ENCODE measurements around the gene USPL1.
A peak's percentile ranks its signal among the peaks of the same experiment; 100 is the strongest.
"Not testable (repeated sequence)": the region's sequence is repeated elsewhere in the genome, so short reads cannot be mapped to it uniquely, and the experiment has no call there.

Gene USPL1

DNA sequence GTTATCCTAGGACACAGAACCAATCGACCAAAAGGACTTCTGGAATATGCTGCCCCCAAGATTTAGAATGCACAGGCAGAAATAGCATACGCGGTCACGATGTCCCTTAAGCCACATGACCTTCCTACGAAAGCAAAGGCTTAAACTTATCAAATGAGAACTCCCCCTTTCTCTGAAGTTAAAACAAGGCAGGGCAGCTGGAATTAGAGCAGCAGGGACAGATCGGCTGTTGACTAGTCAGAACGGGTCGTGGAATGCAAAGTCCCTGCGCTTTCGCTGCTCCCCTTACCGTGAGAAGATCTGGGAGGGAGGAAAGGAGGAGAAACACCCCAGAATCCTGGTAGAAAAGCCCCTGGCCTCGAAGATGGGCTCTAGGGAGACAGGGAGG is 799 bp upstream of the USPL1 start:
- peak; percentile 63 for DNase-seq

DNA sequence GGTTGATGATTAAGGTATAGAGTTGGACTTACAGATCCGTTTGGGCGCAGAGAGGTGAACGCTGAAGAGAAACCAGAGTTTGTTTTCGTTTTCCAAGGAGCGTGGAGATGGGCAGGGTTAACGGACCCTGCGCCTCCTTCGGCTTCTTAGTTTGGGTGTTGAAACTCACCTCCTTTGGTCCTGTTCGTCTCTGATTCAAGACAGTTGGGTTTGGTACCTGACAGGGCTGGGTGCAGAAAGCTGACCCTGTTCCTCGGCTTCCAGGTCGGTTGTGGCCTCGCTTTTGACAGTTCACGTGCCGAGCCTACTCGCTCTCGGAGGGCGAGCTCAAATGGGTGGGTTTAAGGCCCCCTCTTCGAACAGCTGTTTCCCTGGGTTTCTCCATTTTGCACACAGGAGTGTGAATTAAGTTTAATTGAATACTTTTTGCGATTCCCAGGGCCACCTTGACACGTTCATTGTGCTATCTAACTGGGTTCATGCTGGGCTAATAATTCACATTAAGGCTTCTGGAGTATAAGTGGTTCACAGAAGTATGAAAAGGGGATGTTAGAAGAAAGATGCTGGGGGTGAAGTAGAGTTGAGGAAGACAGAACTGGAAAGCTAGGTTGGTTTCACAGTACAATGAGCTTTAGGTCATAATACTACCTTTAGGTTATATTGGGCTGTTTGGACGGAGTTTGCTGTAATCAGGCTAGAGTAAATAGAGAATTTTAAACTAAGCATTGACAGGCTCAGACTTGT is 638 bp downstream of the USPL1 start:
- no peak for DNase-seq

DNA sequence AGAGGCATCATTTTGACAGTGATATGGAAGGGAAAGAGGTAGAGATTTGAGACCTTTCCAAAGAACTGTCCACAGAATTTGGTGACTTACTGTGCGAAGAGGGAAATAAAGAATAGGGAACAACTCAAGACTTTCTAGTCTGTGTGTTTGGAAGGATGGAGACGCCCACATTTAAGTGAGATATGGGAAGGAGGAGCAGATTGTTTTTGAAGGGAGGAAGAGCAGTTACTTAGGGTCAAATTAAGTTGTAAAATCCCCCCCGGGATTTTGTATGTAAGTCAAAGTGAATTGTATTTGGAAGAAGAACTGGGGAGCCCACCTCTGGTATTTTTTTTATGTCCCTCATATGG is 1.2 kb downstream of the USPL1 start:
- no peak for DNase-seq

DNA sequence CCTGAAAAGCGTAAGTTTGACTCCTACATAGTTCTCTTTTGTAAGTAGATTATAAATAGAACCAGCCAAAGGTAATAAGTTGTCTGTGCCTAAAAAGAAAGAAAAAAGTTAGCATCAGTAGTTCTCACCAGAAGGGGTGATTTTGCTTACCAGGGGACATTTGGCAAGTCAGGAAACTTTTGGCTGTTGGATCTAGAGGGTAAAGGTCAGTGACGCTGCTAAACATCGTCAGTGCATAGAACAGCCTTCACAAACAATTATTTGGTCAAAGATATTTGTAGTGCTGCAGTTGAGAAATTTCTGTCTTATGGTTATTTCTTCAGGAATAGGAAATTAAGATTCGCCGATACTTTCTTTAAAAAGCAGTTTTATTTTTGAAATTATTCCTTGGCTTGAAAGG is 2.0 kb downstream of the USPL1 start:
- DNase-seq, result no peak

DNA sequence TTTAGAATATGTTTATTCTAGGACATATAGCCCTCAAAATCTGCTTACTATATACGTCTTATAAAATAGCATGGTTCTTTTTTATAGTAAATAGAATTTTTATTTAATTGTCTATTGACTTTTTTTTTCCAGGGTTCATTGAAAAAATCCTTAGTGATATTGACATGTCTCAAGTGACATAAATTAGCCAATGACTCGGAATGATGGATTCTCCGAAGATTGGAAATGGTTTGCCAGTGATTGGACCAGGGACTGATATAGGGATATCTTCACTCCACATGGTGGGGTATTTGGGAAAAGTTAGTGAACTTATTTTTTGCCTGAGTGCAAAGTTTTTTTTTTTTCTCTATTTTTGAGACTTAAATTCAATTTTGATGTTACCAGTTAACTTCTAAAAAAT is 3.2 kb downstream of the USPL1 start:
- no peak for DNase-seq

DNA sequence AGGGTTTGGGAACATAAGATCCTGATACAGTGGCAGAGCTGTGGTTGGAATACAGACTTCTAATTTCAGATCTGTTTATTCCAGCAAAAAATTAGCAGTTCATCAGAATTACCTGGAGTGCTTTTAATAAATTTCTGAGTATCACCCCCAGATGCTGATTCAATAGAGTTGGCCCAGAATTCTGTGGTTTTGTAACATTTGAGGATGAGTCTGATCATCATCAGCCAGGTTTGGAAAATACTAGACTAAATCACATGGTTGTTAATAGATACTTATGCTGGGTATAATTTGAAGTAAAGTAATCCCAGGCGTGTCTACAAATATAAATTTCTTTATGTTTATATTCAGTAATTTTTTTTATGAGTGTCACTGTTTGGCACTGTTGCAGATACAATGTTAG is 4.8 kb downstream of the USPL1 start:
- DNase-seq, result no peak

DNA sequence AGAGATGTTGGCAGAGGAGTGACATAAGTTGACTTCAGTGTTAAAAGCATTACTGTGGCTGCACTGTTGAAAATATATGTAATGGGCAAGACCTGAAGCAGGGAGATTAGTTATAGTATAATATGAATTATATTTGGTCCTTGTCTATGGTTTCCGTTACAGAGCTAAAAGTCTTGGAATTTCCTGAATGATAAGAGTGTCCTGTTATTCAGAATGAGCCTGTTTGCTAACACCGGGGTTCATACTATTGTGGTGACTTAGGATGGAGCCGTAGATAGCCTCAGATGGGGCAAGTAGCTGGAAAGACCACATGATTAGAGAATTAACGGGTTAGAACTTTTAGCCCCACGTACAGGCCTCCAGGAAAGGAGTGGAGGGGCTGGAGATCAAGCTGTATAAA is 5.7 kb downstream of the USPL1 start:
- no peak for DNase-seq

DNA sequence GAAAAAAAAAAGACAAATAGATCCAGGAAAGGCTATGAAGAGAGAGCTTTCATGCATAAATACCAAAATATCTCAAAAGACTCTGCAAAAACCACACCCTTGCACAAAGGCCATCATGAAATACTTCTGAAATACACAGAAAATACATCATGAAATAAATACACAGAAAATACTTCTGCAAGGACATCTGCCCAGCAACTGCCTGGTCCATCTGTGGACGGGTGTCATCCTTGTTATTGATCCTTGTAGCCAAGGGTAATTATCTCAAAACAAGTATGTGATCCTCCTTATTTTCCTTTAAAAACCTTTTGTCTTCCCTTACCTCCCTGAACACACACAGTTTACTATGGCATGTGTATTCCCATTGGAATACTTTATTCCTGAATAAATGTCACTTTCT is 6.9 kb downstream of the USPL1 start:
- no peak for DNase-seq

DNA sequence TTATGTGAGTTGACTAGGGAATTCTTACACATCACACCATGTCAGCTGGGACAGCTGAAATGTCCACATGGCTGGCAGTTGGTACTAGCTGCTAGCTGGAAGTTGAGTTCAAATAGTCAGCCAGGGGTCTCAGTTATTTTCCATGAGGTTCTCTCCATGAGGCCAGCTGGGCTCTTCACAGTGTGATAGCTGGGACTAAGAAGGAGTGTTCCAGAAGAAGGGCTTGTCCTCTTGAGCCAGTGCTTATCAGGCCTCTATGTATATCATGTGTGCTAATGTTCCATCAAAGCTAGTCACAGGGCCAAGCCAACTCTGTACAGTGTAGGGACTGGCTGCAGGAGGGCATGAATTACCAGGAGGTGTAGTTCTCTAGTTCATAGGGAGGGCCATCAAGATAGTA is 11.8 kb downstream of the USPL1 start:
- DNase-seq, result no peak

DNA sequence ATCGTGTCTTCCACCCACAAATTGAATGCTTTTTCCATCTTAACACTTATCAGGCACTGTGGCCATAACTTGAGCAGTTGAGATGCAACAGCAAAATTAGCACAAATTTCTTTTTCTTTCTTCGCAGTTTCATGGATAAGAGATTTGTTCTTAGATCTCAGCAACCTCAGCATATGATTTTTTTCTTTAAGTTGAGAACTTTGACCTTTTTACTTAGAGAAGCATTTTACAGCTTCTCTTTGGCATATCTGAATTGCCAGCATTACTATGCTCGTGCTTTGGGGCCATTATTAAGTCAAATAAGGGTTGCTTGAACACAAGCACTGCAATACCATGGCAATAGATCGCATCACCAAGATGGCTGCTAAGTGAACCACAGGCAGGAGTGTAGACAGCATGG is 16.1 kb downstream of the USPL1 start:
- DNase-seq, result no peak

DNA sequence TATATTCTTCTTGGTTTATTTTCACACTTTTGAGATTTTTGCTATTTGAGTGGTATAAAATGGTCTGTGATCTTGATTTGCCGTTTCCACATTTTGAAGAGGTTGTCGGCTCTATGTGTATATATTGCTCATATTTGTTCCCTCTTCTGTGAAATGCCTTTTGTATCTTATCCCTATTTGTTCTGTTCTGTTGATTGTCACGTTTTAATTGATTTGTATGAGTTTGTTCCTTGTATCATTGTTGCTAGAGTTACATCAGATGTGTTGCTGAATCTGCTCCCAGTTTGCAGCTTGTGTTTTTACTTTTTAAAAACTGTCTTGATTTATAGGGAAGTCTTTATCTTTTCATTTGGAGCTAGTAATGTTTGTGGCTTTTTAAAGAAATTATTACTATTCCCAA is 17.1 kb downstream of the USPL1 start:
- DNase-seq, result no peak

DNA sequence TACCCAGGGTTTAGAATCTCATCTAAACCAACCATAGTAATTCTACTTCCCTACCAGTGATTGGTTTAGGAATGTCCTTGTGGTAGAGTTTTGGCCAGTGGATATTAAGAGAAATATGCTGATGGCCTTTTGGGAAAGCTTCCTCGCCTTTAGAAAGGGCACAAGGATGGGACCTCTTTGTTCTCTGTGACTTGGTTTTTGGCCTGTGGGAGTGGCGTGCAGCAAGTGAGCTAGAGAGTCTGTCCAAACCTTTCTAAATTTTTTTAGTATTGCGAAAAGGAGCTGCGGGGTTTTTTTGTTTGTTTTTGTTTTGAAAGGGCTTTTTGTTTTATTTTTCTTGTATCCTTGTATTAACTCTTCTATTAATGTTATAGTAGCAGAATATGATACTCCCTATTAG is 20.6 kb downstream of the USPL1 start:
- DNase-seq, result no peak

DNA sequence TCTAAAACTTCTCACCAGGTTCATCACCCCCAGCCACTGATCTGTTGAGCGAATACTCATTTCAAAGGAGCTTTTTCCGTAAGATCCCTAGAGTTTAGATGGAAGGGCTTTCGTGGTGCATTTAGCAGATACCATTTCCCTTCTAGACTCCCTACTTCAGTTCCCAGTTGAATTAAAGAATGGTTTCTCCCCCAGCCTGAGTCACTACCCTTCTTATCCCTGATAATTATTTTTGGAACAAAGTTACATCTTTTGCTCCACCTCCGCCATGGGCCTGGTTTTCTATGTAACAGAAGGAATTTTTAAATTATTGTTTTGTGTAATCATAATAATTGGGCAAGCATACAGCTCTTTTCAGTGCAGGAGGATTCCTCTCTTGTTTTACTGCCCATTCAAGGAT is 22.0 kb downstream of the USPL1 start:
- DNase-seq, result no peak

DNA sequence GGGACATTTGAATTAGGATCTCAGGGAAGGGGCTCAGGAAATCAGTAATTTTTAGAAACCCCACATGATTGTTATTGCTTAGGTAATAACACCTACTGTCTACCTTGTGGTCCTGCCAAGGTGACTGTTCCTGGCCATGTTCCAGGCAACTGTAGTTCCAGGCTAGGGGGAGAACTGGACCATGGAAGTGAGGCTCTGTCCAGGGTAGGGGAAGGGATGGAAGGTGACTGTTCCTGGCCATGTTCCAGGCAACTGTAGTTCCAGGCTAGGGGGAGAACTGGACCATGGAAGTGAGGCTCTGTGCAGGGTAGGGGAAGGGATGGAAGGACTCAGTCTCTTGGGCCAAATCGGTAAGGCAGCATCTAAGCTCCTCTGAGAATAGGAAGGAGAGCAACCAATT is 23.5 kb downstream of the USPL1 start:
- not testable (repeated sequence) for DNase-seq

DNA sequence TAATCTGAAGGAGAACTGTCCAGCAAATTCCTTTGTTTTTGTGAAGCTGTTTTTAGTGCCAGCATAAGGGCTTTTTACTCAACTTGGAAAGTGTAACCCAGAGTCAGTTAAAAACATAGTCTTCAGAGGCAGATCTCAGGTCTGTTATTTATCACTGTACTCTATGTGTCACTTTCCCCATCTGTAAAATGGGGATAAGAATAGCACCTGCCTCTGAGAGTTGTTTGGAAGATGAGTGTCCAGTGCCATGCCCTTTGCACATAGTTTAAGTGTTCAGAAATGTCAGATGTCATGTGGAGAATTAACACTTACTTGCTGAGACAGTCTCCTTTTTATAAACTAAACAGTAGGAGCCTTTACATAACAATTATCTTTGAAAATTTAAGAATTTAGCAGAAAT is 27.9 kb downstream of the USPL1 start:
- no peak for DNase-seq

DNA sequence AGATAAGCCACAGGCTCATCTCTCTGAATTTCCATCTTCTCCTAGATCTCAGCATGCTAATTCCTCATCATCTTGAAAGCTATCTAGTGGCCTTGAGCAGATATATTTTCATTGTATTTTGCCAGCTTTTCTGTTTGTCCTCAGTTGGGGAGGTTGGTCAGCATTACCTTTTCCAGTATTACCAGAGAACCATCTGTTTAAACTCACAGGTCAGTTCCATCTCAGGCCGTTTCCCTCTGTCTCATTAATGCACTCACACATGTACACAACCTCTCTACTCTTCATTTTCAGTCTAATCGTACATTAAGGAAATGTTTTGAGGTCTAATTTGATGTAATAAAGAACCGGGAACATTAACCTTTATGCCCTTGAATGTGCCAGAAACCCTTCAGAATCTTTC is 29.7 kb downstream of the USPL1 start:
- DNase-seq, result no peak

DNA sequence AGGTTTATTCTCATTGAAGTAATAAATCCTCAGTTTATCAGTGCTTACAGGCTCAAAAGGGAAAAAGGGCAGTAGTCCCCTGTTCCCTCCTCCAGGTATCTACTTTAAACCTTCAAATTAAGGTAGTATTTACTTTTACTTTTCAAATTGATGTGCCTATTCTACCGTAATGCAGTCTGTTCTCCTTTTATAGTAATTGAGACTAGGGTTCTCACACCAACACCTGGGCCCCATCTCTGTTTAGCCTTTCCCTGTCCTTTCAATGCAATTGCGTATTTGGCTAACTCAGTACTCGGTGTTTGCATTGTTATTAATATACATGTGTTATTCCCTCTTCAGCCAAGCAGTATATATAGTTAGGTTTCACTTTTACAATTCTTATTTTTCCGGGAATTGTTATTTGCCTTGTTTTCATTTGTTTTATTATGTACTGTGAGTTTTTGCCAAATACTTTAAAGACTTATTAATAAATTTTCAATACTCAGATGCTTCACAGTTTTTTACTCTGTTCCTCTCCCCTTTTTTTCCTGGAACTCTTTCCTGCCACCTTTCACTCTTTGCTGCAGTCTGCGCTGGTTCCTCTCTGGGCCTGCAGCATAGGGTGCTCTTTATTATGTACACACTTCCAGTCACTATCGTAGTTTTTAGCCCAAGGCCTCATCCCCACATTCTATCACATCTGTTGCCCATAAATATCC is 30.3 kb downstream of the USPL1 start:
- no peak for DNase-seq

DNA sequence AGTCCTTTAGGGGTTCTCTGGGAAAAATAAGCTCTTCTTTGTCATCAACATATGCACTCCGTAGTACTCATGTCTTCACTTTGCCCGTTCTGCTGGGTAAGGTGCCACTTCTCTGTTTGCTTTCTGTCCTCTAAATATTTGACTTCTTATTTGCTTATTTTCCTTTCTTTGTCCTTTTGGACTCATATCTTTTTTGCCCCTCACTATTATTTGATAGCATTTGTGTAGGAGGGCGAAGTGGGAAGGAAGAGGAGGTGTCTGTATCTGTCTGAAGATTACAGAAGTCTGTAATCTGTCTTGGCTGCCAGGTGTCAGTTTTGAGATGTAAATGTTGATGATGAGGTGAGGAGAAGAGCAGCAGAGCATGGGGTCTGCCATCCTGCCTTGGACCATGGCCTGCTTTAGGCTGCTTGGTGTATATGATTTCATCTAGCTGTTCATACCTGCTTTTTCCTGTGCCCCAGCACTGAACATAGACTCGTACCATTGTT is 30.8 kb downstream of the USPL1 start:
- no peak for DNase-seq

DNA sequence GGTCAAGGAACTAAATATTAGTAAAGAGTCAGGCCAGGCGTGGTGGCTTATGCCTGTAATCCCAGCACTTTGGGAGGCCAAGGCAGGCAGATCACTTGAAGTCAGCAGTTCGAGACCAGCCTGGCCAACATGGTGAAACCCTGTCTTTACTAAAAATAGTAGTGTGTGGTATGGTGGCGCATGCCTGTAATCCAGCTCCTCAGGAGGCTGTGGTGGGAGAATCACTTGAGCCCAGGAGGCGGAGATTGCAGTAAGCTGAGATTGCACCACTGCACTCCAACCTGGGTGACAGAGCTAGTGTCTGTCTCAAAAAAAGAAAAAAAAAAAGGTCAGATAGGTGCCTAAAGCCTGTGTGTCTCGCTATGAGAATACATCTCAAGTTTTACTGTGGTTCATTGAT is 33.9 kb downstream of the USPL1 start:
- not testable (repeated sequence) for DNase-seq

DNA sequence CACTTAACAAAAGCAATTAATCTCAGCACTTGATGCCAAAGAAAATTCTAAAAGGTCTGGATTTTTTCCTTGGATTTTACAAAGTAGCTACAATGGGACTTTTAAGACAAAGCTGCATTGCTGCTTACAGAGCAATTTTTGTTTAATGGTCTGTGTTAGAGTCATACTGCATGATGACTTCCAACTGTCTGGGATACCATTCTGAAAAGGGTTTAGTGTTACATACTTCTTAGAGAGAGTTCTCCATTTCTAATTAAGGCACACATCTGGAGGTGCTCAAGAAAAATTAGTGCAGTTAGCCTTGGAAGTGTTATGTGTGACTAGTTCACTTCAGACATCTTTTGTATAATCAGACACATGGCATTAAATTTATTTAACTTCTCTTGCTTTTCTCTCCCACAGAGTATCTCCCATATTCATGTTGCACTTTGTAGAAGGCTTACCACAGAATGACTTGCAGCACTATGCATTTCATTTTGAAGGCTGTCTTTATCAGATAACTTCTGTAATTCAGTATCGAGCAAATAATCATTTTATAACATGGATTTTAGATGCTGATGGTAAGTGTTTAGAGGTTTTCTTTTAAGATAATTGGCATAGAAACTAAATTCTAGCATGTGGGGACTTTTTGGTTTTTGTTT is 35.1 kb downstream of the USPL1 start:
- no peak for DNase-seq

DNA sequence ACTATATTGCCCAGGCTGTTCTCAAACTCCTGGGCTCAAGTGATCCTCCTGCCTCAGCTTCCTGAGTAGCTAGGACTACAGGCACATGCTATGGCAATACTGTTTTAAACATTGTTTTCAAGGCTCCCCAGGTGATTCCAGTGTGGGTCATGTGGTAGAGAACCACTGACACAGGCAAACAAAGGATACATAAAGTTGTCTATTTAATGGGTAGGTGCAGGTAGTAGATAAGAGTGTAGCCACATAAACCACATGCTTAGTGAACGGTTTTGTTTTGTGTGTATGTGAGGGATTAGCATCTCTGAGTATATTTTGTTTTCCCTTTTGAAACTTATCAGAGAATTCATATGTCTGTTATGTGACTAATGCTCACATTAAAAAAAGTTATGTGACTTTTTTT is 36.7 kb downstream of the USPL1 start:
- DNase-seq, result no peak

DNA sequence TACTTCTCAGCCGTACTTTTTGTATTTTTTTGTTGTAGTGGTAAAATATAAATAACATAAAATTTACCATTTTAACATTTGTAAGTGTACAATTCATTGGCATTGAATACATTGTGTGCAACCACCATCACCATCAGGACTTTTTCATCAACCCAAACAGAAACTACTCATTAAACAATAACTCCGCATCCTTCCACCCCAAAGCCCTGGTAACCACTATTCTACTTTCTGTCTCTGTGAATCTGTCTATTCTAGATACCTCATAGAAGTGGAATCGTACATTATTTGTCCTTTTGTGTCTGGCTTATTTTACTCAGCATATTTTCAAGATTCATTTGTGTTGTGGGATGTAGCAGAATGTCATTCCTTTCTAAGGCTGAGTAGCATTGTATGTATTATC is 38.5 kb downstream of the USPL1 start:
- no peak for DNase-seq

DNA sequence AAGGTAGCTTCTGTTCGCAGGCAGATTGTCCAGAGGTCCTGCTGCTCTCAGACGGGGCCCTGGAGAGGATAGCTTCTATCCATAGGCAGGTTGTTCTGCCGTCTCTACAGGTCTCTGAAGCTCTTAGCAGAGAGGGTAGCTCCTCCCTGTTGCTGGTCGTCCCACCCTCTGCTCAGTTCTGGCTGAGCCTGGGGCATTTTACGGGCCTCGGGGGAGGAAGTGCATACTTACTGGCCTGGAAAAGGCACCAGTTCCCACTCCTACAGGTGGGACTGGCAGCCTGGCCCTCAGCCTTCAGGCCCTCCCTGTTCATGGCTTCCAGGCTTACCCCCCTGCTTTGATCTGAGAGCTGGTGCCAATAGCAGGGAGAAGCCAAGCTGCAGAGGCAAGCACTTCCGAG is 42.3 kb downstream of the USPL1 start:
- DNase-seq, result no peak

DNA sequence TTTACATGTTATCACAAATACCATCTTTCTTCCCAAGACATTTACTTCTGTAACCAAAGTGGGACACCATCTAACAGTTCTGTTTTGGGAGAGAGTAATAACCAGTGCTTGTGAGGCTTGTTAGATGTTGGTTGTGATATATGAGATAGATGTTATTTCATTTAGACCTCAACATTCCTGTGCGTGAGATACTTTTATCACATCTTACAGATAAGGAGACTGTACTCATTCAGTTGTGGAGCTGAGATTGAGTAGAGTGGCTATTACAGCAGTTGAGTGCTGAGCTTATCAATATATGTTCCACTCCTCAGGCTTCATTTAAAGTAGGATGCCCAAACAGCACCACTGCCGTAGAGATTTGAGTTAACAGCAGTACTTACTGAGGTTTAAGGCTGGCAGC is 43.1 kb downstream of the USPL1 start:
- DNase-seq, result no peak

Measured in SIG-M5 (cell line).